Endodermal cell (in vitro differentiated cells): Measurements from ENCODE around the gene RFX4. TPM values are rescaled to one million over a fixed set of nuclear protein-coding genes. Genes with fewer than 3 reads are reported as not detected.

Experiments
- DNase-seq: peaks from one replicate; pipeline ENCODE4 v3.0.0-alpha.2; 2017
- H3K27ac ChIP-seq: 2 replicates; pipeline ENCODE4 v1.5.1; 2013; ENCODE audit warnings: mild to moderate bottlenecking, low read depth, low read length, moderate library complexity
- H3K27me3 ChIP-seq: 2 replicates; pipeline ENCODE4 v1.6.1; 2013; ENCODE audit warnings: mild to moderate bottlenecking, low read length, moderate library complexity; ENCODE audit not compliant: insufficient read depth, control insufficient read depth, poor library complexity, severe bottlenecking
- H3K36me3 ChIP-seq: 2 replicates; pipeline ENCODE4 v1.7.0; 2013; ENCODE audit warnings: mild to moderate bottlenecking, low read length, moderate library complexity; ENCODE audit not compliant: control insufficient read depth, insufficient read depth
- H3K4me1 ChIP-seq: one replicate; pipeline ENCODE4 v1.7.0; 2013; ENCODE audit warnings: low read length; ENCODE audit not compliant: control insufficient read depth, insufficient read depth
- H3K4me3 ChIP-seq: 2 replicates; pipeline ENCODE4 v1.5.1; 2013; ENCODE audit warnings: mild to moderate bottlenecking, low read length, moderate library complexity
- H3K9ac ChIP-seq: 2 replicates; pipeline ENCODE4 v1.6.1; 2013; ENCODE audit warnings: mild to moderate bottlenecking, low read length, moderate library complexity; ENCODE audit not compliant: poor library complexity, severe bottlenecking; ENCODE audit errors: extremely low read depth
- H3K9me3 ChIP-seq: 2 replicates; pipeline ENCODE4 v1.6.1; 2013; ENCODE audit warnings: mild to moderate bottlenecking, low read length, moderate library complexity; ENCODE audit not compliant: control insufficient read depth
- H3K27ac Mint-ChIP-seq: 2 replicates; pipeline ENCODE4 v1.8.0; 2020; ENCODE audit warnings: mixed read lengths
- H3K27me3 Mint-ChIP-seq: 2 replicates; pipeline ENCODE4 v1.8.0; 2021; ENCODE audit warnings: mild to moderate bottlenecking, mixed read lengths; ENCODE audit not compliant: insufficient read depth
- H3K36me3 Mint-ChIP-seq: 2 replicates; pipeline ENCODE4 v1.8.0; 2020; ENCODE audit warnings: low read depth, mixed read lengths
- H3K4me1 Mint-ChIP-seq: 2 replicates; pipeline ENCODE4 v1.8.0; 2020; ENCODE audit warnings: mixed read lengths
- H3K4me3 Mint-ChIP-seq: 2 replicates; pipeline ENCODE4 v1.8.0; 2020; ENCODE audit warnings: mild to moderate bottlenecking, moderate library complexity, mixed read lengths
- H3K9me3 Mint-ChIP-seq: 2 replicates; pipeline ENCODE4 v1.8.0; 2020; ENCODE audit warnings: mild to moderate bottlenecking, mixed read lengths
- WGBS, 2 experiments: methylation state at CpG; one replicate each; pipeline versions ENCODE4 v1.1.5 to v1.1.7; 2013; ENCODE audit warnings: missing lambda C conversion rate in 2 of 2, mixed read lengths in 1 of 2; ENCODE audit not compliant: insufficient coverage in 1 of 2, insufficient read length in 1 of 2; 5-methylcytosine and 5-hydroxymethylcytosine counted together
- total RNA-seq, 2 donors: library from RNA; stranded (reverse); fragmentation: NEBNext Ultra II Directional in 1 of 2; extraction: Animal tissue kit (Norgen Biotek cat#: 25700) in 1 of 2; gene quantifications; 2 replicates in 1 of 2; 3 replicates in 1 of 2; pipeline ENCODE4 v1.2.1, GENCODE V29; 2021
- TF ChIP-seq, protein P1 (sequence below): fragments of 200-600 bp; sonication (generic); conservative IDR thresholded peaks from 2 replicates; pipeline ENCODE4 v1.5.0; 2021; ENCODE audit warnings: antibody characterized with exemption, mild to moderate bottlenecking

The RFX4 gene
- total RNA-seq, 2 donors from 2014 or later = 0.09 to 0.86 TPM

DNA sequence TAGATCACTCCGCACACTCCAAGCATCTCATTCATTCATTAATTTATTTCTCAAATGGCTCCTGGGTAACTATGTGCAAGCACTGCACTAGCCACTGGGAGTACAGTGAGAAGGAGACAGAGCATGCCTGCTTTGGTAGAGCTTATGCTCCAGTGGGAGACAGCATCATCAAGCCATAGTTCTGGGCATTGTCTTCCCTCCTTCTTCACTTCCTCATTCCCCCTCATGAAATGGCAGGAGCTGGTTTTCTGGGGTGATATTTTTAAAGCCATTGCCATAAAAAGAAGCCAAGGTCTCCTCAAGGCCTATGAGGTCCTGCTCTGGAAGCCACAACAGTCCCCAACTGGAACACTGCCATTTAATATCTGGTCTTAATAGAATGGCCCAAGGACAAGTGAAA is 171.5 kb downstream of the RFX4 start:
- no peak overlapping the region for H3K4me3 Mint-ChIP-seq
- H3K27me3 Mint-ChIP-seq = peaks cover 2% of the 10 kb centered on the region
- no peaks in the 10 kb centered on the region for H3K9me3 Mint-ChIP-seq
- WGBS, 2 experiments = 92 to 100% methylated on average over 1 of the region's 1 CpG
- Histone ChIP-seq H3K9ac (no peak overlapping the region), H3K36me3 (no peaks in the 10 kb centered on the region), H3K4me1 (no peaks in the 10 kb centered on the region), H3K27me3 (no peaks in the 10 kb centered on the region), H3K4me3 (no peak overlapping the region), H3K27ac (no peak overlapping the region), H3K9me3 (no peaks in the 10 kb centered on the region)
- TF ChIP-seq, protein P1, sequence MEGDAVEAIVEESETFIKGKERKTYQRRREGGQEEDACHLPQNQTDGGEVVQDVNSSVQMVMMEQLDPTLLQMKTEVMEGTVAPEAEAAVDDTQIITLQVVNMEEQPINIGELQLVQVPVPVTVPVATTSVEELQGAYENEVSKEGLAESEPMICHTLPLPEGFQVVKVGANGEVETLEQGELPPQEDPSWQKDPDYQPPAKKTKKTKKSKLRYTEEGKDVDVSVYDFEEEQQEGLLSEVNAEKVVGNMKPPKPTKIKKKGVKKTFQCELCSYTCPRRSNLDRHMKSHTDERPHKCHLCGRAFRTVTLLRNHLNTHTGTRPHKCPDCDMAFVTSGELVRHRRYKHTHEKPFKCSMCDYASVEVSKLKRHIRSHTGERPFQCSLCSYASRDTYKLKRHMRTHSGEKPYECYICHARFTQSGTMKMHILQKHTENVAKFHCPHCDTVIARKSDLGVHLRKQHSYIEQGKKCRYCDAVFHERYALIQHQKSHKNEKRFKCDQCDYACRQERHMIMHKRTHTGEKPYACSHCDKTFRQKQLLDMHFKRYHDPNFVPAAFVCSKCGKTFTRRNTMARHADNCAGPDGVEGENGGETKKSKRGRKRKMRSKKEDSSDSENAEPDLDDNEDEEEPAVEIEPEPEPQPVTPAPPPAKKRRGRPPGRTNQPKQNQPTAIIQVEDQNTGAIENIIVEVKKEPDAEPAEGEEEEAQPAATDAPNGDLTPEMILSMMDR = no peak
- H3K4me1 Mint-ChIP-seq = peaks cover 8% of the 10 kb centered on the region
- DNase-seq = no peak
- no peaks in the 10 kb centered on the region for H3K36me3 Mint-ChIP-seq
- no peak overlapping the region for H3K27ac Mint-ChIP-seq

DNA sequence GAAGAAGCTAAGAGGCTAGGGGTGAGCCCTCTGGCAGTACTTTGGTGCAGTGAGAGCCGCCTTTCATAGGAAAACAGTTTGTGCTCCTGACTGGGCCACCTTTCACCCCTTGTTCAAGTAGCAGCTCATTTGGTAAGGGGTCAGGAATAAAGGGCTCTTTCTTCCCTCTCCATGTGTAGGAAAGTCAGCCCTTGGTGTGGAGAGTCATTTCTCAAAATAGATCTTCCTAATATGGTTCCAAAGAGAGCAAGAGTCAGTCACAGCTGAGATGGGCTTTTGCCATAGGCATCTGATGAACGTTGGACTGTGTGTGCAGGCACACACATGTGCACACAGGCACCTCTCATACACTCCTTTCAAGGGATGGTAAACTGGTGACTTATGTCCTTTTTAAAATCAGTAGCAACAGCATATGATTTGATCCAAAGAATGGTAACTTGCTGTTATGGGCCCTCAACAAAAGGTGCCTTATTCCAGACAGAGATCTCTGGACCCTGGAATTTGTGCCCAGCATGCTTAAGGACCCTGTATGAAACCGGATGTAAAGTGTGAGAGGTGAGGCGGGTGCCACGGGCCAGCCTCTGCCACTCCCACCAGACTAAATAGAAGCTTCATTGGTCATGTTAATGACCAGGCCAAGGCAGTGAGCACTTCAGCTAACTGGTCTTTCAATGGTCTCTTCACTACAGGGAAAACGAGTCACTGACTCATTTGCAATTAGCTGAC is 175.0 kb downstream of the RFX4 start:
- TF ChIP-seq, protein P1 = no peak
- H3K27ac Mint-ChIP-seq = no peak overlapping the region
- H3K27ac ChIP-seq = peak overlapping the region; percentile 98
- H3K27me3 ChIP-seq = no peaks in the 10 kb centered on the region
- no peak overlapping the region for H3K4me3 ChIP-seq
- H3K9ac ChIP-seq = no peak overlapping the region
- no peaks in the 10 kb centered on the region for H3K9me3 ChIP-seq
- WGBS, 2 experiments = 89 to 95% methylated on average over 2 to 6 of the region's 6 CpGs
- DNase-seq = no peak
- peaks cover 18% of the 10 kb centered on the region for H3K4me1 Mint-ChIP-seq
- no peaks in the 10 kb centered on the region for H3K36me3 ChIP-seq
- H3K4me3 Mint-ChIP-seq = no peak overlapping the region
- H3K9me3 Mint-ChIP-seq = no peaks in the 10 kb centered on the region
- H3K36me3 Mint-ChIP-seq = no peaks in the 10 kb centered on the region
- H3K27me3 Mint-ChIP-seq = peaks cover 2% of the 10 kb centered on the region
- H3K4me1 ChIP-seq = no peaks in the 10 kb centered on the region

DNA sequence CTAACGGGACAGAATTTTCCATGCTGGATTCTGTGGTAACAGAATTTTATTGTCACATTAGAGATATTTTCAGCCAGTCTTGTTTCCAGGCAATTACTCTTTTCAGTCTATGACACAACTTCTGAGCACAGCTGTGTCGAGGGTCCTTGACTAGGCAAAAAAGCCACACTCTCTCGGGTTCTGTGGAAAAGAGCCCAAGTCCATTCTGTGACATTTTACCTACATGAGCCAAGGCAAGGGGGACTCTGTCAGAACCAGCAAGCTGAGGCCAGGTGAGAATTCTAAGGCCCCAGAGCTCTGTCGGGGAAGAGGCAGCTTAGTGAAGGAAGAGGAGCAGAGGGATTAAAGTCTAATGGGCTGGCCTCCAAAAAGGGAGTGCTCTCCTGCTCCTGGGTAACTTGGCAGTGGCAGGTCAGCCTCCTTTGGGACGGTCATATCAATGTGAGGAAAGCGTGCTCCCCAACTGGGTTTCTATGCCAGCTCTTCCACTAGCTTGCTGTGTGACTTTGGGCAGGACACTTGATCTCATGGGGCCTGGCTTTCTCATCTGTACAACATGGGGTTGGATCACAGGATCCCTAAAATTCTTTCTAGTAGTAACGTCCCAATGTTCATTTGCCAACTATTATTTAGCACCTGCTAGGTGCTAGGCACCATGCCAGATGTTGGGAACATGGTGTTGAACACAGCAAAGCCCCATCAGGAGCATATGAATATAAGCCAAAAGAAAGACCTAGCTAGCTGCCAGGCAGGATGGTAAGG is 175.7 kb downstream of the RFX4 start:
- no peaks in the 10 kb centered on the region for H3K36me3 Mint-ChIP-seq

More for the DNA sequence above, 175.7 kb downstream of the RFX4 start:
- TF ChIP-seq, protein P1 = no peak
- peak overlapping the region; percentile 98 for H3K27ac ChIP-seq
- no peak overlapping the region for H3K4me3 Mint-ChIP-seq
- no peak overlapping the region for H3K27ac Mint-ChIP-seq
- H3K27me3 ChIP-seq = no peaks in the 10 kb centered on the region
- 89 to 93% methylated on average over 7 of the region's 7 CpGs for WGBS, 2 experiments
- H3K4me3 ChIP-seq = no peak overlapping the region
- H3K4me1 Mint-ChIP-seq = peaks cover 18% of the 10 kb centered on the region
- peaks cover 2% of the 10 kb centered on the region for H3K27me3 Mint-ChIP-seq
- H3K9ac ChIP-seq = no peak overlapping the region
- H3K9me3 ChIP-seq = no peaks in the 10 kb centered on the region
- no peaks in the 10 kb centered on the region for H3K9me3 Mint-ChIP-seq
- H3K4me1 ChIP-seq = no peaks in the 10 kb centered on the region
- H3K36me3 ChIP-seq = no peaks in the 10 kb centered on the region
- DNase-seq = no peak
